Left ventricle myocardium inferior (tissue), 1 donor: ENCODE data around the gene LTB4R. TPM values are rescaled to one million over a fixed set of nuclear protein-coding genes. Genes with fewer than 3 reads are reported as not detected.
"Not testable (repeated sequence)": the region's sequence is repeated elsewhere in the genome, so short reads cannot be mapped to it uniquely, and the experiment has no call there.

Source experiments
- DNase-seq: peaks from one replicate; pipeline ENCODE4 v3.0.0-alpha.2; 2020
- H3K27ac ChIP-seq: fragments of 200-600 bp; replicated peaks from 2 replicates; pipeline ENCODE4 v1.8.0; 2021
- H3K27me3 ChIP-seq: fragments of 200-600 bp; 2 replicates; pipeline ENCODE4 v1.8.0; 2021; ENCODE audit warnings: low read depth
- H3K36me3 ChIP-seq: fragments of 200-600 bp; 2 replicates; pipeline ENCODE4 v1.8.0; 2021
- H3K4me1 ChIP-seq: fragments of 200-600 bp; 2 replicates; pipeline ENCODE4 v1.8.0; 2021
- H3K4me3 ChIP-seq: fragments of 200-600 bp; 2 replicates; pipeline ENCODE4 v1.8.0; 2021; ENCODE audit warnings: mild to moderate bottlenecking, moderate library complexity
- H3K9me3 ChIP-seq: fragments of 200-600 bp; replicated peaks from 2 replicates; pipeline ENCODE4 v1.8.0; 2021
- intact Hi-C: fragments of 100-400 bp; cut with micrococcal nuclease; formaldehyde crosslinking; loops from one replicate; pipeline ENCODE4 v1.11.0; 2022
- total RNA-seq: library from RNA; stranded (reverse); fragmentation: NEBNext Ultra II Directional; extraction: Animal tissue kit (Norgen Biotek cat#: 25700); gene quantifications from one replicate; pipeline ENCODE4 v1.2.1, GENCODE V29; 2021
- TF ChIP-seq, protein P1 (sequence below): fragments of 200-600 bp; IDR thresholded peaks from 2 replicates; pipeline ENCODE4 v1.8.0; 2021; ENCODE audit warnings: antibody characterized with exemption, mild to moderate bottlenecking, borderline replicate concordance
- donor health status: DM: no; HTN: yes; CAD: no; lungs with severe emphysema.

Gene LTB4R
- total RNA-seq, 1 donor from 2014 or later: 1.8 TPM

DNA sequence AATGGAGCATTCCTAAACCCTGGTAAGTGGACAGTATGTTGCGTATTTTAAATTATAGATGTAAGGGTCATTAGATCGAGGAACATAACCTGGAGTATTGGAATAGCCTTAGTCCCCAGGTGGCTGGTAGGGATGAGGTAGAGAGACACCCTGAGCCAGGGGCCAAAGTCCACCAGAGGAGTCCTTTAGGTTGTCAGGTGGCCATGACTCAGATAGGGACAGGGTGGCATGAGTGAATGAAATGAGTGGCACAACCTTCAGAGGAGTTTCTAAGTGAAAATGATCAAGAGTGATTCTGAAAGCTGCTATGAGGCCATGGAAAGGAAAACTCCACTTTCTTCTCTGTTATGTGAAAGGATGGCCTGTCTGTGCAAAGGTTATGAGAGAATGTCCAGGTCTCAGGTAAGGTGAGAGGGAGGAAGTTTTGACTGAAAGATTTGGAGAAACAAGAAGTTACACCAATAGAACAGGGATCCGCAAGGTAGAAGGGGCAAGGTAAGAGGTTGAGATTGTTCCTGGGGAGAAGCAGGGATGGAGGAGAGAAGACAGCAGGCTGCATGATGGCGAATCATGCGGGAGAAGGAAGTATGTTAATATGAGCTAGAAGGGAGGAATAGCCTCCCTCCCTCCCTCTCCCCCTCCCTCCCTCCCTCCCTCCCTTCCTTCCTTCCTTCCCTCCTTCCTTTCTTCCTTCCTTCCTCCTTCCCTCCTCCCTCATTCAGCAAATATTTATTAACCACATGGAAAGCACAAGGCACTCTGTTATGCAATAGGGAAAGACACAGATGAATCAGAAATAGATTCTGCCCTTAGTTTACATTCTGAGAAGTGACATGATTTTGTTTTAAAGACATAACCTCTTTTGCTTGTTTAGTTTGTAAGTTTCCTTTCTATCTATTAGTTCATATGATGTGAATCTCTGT, 42.5 kb downstream of the LTB4R start:
- H3K4me1 ChIP-seq: no peaks in the 10 kb centered on the region
- no peaks in the 10 kb centered on the region for H3K9me3 ChIP-seq
- H3K4me3 ChIP-seq: no peak overlapping the region
- intact Hi-C loops: no loop called here
- no peak overlapping the region for H3K27ac ChIP-seq
- no peaks in the 10 kb centered on the region for H3K36me3 ChIP-seq
- TF ChIP-seq, protein P1, sequence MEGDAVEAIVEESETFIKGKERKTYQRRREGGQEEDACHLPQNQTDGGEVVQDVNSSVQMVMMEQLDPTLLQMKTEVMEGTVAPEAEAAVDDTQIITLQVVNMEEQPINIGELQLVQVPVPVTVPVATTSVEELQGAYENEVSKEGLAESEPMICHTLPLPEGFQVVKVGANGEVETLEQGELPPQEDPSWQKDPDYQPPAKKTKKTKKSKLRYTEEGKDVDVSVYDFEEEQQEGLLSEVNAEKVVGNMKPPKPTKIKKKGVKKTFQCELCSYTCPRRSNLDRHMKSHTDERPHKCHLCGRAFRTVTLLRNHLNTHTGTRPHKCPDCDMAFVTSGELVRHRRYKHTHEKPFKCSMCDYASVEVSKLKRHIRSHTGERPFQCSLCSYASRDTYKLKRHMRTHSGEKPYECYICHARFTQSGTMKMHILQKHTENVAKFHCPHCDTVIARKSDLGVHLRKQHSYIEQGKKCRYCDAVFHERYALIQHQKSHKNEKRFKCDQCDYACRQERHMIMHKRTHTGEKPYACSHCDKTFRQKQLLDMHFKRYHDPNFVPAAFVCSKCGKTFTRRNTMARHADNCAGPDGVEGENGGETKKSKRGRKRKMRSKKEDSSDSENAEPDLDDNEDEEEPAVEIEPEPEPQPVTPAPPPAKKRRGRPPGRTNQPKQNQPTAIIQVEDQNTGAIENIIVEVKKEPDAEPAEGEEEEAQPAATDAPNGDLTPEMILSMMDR: no peak
- peaks cover 43% of the 10 kb centered on the region for H3K27me3 ChIP-seq
- DNase-seq: no peak

DNA sequence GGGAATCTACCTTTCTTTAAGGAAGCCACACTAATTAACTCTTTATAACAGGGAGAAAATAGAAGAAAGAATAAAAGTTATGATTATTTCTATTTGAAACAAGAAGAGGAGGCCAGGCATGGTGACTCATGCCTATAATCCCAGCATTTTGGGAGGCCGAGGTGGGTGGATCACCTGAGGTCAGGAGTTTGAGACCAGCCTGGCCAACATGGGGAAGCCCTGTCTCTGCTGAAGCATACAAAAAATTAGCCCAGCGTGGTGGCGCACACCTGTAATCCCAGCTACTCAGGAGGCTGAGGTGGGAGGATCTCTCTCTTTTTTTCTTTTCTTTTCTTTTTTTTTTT, 43.2 kb downstream of the LTB4R start:
- peaks cover 43% of the 10 kb centered on the region for H3K27me3 ChIP-seq
- H3K4me3 ChIP-seq, H3K9me3 ChIP-seq, DNase-seq, H3K36me3 ChIP-seq, intact Hi-C loops, H3K4me1 ChIP-seq, H3K27ac ChIP-seq: not testable (repeated sequence)

DNA sequence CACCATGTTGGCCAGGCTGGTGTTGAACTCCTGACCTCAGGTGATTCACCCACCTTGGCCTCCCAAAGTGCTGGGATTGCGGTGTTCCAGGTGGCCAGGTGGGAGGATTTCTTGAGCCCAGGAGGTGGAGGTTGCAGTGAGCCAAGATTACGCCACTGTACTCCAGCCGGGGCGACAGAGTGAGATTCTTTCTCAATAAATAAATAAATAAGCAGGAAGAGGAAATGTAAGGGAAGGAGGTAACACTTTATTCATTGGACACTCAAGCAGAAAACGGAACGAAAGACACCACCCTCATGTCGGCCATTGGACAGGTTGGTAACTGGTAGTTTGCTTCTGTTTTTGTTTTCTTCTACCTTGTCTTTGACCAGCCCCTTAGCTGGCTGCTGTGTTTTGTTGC, 43.7 kb downstream of the LTB4R start:
- no peaks in the 10 kb centered on the region for H3K36me3 ChIP-seq
- H3K4me3 ChIP-seq: no peak overlapping the region
- no peak overlapping the region for H3K27ac ChIP-seq
- no peak for DNase-seq
- no peaks in the 10 kb centered on the region for H3K4me1 ChIP-seq
- no peaks in the 10 kb centered on the region for H3K9me3 ChIP-seq
- TF ChIP-seq, protein P1: no peak
- H3K27me3 ChIP-seq: peaks cover 41% of the 10 kb centered on the region
- intact Hi-C loops: no loop called here

DNA sequence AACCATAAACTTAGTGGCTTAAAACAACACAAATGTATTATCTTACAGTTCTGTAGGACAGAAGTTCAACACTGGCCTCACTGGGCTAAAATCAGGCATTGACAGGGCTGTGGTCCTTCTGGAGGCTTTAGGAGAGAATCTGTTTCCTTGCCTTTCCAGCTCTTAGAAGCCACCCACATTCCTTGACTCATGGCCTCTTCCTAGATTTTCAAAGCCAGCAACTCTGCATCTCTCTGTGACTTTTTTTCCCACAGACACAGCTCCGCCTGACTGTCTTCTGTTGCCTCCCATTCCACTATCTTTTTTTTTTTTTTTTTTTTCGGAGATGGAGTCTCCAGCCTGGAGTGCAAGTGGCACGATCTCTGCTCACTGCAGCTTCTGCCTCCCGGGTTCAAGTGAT, 44.9 kb downstream of the LTB4R start:
- Histone ChIP-seq H3K9me3 (no peaks in the 10 kb centered on the region), H3K4me1 (no peaks in the 10 kb centered on the region), H3K36me3 (no peaks in the 10 kb centered on the region), H3K27ac (no peak overlapping the region), H3K27me3 (peaks cover 29% of the 10 kb centered on the region), H3K4me3 (no peak overlapping the region)
- DNase-seq: no peak
- TF ChIP-seq, protein P1: no peak
- intact Hi-C loops: no loop called here

DNA sequence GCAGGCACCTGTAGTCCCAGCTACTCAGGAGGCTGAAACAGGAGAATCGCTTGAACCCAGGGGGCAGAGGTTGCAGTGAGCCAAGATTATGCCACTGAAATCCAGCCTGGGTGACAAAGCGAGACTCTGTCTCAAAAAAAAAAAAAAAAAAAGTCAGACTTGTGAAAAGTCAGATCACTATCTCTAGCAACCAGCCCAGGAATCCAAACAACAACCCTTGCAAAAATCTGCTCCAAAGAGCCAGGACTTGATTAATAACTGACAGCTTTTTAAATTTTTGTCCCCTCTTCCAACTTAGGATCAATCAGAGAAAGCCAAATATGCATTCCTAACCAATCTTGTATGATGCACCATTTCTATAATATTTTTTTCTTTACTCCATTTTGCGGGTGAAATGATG, 49.0 kb downstream of the LTB4R start:
- TF ChIP-seq, protein P1: no peak
- Histone ChIP-seq H3K27me3 (peaks cover 18% of the 10 kb centered on the region), H3K4me3 (no peak overlapping the region), H3K4me1 (peaks cover 6% of the 10 kb centered on the region), H3K27ac (no peak overlapping the region), H3K9me3 (no peaks in the 10 kb centered on the region), H3K36me3 (no peaks in the 10 kb centered on the region)
- intact Hi-C loops: no loop called here
- DNase-seq: no peak

DNA sequence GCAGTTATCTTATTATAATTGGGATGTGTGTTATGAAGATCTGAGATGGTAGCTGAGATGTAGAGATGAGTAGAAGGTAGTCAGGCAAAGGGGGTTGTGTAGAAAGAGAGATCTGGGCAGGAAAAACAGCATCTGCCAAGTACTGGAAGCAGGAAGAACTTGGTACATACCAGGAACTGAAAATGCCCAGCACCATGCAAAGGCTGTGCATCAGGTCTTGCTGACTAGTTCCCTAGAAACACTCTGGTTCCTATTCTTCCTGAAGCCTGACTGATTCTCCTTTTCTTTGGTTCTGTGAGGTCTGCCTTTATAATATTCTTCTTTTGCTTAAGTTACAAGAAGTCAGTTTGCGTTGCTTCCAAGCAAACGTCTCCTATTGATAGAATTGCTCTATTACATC, 50.0 kb downstream of the LTB4R start:
- TF ChIP-seq, protein P1: no peak
- no peak overlapping the region for H3K4me3 ChIP-seq
- DNase-seq: no peak
- H3K4me1 ChIP-seq: peaks cover 15% of the 10 kb centered on the region
- peaks cover 29% of the 10 kb centered on the region for H3K27me3 ChIP-seq
- no peak overlapping the region for H3K27ac ChIP-seq
- intact Hi-C loops: no loop called here
- H3K36me3 ChIP-seq: no peaks in the 10 kb centered on the region
- no peaks in the 10 kb centered on the region for H3K9me3 ChIP-seq
